ENCODE measurements around the gene TMEM132E.

- TF ChIP-seq CTCF (IDR thresholded peaks at IDR 0.05) (no peak), POLR2A (IDR thresholded peaks at IDR 0.05) (no peak)
Observed at GRCh38 chr17:34566873-34567272, 12.5 kb upstream of the TMEM132E start.

All from right lobe of liver (tissue), 4 donors.